GM19468 (cell line): ENCODE data around the gene CCDC106.

Experiments used
- ATAC-seq: cut with Tn5 transposase; IDR thresholded peaks from one replicate; pipeline ENCODE4 v1.9.1; 2021; ENCODE audit warnings: mild to moderate bottlenecking, moderate library complexity, moderate number of reproducible peaks; ENCODE audit not compliant: unreplicated experiment; ENCODE audit errors: extremely low read depth

Gene CCDC106

DNA sequence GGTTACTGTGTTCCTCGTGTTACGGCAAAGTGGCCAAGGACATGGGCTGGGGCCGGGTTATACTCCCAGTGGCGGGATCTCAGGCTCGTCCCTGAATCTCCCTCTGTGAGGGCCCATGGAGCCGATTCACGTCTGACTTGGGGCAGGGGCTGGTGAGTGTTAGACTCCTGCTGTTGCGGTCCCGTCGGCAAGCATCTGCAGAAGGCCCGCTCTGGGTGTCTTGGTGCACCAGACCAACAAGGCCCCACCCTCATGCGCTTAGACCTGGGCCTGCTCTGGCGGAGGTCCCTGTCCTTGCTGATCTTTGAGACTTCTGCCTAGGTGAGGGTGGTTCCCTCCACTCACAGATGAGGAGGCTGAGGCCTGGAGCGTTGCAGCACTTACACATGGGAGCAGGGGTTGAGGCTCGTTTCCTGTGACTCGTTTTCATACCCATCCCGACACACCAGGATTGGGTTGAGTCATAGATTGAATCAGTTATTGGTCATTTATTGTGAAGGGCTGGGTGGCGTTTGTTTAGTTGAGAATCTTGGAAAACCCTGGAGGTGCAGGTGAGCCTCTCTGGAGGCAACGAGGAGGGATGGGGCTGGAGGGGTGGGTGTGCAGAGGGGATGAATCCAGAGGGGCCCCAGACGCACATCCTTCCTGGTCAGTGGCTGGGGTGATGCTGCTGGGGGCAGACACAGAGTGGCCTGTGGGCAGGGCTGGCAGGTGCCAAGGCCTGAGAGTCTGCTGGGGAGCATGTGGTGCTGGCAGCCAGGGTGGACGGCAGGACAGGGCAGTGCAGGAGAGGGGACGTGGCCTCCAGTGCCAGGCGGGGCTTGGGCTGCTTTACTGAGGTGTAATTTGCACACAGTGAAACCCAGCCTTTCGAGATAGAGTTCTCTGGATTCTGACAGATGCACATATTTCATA, 31.6 kb downstream of the CCDC106 start:
- no peak for ATAC-seq

DNA sequence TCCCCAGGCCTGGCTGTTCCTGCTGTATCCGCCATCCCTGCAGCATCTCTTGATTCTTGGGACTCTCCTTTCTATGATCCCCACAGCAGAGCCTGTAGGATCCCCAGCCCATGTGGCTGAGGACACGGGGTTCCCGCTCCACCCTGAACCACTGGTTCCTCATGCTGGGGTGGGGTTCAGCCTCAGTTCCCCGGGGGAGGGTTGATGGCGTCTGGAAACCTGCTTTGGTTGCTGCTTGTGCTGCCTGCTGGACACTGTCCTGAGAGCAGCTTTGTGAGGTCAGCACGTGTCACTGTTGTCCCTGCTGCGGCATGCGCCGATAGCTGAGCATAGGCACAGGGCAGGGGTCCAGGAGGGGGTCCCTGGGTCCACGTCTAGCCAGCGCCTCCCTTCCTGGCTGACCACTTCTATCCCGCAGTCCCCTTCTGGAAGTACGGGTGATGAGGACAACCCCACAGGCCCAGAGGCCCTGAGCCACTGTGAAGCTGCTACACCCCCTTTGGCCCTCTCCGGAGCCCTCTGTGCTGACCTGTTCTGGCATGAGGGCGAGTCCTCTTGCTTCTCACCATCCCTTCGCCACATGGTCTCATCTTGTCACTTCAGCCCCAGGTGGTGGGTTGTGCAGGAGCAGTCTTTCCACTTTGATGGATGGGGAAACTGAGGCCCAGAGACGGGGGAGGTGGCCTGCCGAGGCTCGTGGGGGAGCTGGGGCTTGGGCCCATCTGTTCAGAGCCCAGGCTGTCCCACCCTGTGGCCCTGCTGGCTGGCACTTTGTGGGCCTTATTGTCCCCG, 32.5 kb downstream of the CCDC106 start:
- no peak for ATAC-seq

DNA sequence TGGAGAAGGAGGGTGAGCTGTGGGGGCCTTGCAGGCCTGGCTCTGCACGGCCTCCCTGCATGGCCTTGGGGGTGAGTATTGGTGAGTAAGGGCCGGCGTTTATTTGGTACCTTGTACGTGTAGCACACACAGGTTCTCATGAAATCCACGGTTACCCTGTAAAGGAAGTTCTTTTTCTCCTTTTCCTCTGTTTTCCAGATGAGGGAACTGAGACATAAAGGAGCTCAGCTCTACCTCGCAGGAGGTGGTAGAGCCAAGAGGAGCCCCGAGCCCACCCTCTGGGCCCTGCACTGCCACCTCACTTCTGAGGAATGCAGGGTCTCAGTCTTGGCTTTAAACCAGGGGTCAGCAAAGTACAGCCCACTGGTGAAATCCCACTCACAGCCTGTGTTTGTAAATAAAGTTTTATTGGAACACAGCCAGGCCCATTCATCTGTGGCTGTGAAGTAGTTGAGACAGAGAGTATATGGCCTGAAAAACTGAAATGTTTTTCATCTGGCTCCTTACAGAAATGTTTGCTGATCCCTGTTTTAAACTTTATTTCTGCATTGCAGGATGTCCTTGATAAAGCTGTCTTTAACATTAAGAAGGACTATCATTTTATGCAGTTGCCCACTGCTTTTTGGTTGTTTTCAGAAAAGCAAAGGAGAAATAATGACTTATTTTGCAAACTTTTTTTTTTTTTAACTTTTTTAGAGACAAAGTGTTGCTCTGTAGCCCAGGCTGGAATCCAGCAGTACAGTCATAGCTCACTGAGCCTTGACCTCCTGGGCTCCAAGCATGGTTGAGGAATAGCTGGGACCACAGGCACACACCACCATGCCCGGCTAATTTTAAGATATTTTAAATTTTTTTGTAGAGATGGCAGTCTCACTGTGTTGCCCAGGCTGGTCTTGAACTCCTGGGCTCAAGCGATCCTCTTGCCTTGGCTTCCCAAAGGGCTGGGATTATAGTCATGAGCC, 33.4 kb downstream of the CCDC106 start:
- no peak for ATAC-seq

DNA sequence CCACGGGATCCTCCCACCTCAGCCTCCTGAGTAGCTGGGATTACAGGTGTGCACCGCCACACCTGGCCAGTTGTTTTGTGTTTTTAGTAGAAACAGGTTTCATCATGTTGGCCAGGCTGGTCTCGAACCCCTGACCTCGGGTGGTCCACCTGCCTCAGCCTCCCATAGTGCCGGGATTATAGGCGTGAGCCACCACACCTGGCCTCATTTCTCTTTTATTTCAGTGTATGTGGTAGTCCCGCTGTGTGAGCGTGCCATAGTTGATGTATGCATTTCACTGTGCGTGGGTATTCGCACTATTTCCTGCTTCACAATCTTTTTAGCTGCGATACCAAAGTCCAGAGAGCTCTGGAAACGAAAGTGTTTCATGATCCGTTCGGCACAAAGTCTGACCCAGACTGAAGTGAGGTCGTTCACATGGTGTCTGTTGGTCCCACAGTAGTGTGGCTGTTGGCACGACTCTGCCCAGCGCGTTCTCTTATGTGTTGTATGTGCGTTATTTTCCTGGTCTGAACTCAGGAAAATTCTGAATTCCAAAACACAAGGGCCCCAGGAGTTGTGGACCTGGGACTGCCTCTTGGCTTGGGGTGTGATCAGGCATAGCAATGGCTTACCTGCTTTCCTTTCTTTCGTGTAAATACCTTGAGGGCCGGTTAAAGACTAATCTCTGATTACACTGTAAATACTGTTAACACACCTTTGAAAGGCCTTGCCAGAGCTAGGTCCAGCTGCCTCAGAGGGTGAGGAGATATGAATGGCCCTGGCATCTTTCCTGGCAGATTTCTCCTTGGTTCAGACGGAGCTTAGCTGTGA, 35.6 kb downstream of the CCDC106 start:
- ATAC-seq = no peak

DNA sequence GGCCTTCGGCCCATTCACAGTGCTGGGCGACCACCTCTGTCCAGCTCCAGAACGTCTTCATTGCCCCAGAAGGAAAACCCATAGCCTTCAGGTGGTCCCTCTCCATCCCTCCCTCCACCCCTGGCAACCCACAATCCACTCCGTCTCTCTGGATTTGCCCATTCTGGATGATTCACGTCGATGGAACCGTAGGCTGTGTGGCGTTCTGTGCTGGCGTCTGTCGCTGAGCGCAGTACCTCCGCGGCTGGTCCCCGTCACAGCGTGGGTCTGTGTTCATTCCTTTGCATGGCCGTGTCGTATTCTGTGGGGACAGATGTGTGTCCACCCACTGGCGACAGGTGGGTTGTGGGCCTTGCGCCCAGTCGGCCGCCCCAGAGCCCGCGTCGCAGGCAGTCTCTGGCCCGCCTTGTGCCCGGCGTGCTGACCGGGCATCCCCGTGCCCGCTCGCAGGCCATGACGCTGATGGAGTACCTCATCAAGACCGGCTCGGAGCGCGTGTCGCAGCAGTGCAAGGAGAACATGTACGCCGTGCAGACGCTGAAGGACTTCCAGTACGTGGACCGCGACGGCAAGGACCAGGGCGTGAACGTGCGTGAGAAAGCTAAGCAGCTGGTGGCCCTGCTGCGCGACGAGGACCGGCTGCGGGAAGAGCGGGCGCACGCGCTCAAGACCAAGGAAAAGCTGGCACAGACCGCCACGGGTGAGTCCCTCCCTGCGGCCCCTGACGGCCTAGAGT, 37.1 kb downstream of the CCDC106 start:
- no peak for ATAC-seq

DNA sequence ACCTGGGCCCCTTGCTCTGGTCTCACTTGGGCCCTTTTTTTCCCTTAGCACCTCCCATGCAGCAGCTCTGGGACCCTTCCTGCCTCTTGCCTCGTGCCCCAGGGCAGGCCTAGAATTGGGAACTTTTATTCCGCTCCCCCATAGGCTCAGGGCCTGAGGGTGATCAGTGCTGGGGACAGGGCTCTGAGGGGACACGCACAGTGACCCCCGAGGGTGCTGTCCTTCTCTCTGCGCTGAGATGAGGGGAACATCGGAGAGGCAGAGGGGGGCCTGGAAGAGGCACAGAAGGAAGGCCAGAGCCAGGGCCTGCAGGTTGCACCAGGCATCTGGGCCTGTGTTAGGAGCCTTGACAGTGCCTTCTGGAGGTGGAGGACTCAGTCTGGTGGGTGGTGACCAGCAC, 37.8 kb downstream of the CCDC106 start:
- ATAC-seq = no peak

DNA sequence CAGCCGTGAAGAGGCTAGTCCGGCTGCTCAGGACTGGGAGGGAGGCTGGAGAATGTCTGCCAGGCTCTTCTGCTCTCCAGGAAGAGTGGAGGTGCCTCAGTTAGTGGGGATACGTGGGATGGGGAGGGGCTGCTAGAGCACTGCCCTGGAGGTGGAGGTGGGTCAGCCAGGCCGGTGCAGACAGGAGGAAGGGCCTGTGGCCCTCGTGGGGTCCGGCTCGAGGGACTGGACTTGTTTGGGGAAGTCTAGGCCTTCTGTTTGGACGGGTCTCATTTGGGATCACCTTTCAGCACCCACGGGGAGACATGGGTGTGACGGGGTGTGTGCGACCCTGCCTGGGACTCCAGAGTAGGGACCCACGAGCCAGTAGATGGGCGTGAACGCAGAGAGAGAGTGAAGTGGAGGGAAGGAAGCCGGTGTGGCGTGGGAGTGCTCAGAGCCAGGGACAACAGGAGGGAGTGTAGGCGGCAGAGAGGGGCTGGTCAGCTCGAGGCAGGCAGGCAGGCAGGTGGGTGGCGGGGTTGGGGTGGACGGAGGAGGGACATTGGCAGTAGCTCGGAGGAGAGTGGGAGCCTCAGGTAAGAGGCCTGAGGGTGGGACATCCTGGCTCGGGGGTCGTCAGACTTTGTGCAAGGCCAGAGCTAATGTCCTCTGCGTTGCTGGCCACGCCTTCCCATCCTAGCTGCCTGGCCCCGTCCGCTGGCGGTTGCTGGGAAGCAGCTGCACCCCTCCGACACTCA, 38.5 kb downstream of the CCDC106 start:
- ATAC-seq = no peak

DNA sequence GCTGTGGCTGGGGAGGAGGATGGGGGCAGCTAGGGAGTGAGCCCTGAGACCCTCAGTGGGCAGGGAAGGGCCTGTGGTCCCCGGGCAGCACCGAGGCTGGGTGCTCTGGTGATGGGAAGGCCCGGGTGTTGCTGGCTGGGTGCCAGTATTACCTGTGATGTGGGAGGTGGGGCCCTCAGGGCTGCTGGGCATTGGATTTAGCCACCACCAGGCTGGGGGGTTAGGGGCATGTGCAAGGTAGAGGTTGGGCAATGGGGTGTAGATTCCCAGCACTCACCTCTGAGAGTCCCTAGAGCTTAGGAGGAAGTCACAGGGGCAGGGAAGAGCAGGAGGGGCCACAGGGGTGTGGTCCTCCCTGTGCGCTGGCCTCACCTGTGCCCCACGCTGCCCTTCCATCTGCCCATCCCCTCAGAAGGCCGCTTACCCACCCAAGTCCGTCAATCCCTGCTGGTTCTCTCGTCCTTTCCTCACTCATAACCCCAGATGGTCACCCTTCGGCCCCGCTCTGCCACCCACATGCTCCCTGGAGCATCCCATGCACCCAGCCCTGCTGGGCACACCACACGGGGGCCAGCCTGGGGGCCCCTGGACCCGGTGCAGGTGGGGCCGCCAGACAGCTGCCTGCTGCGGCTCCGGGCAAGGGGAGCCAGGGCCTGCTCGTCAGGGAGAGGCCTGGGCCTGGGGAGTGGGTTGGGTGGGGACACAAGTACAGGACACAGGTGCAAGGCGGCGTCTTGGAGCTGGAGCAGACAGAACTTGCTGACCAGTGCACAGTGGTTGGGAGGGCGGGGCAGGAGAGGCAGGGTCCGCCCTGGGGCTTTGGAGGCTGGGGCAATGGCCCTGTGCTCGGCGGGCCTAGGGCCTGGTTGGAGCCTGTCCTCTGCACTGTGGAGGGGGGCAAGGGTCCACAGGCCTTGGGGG, 39.5 kb downstream of the CCDC106 start:
- no peak for ATAC-seq

DNA sequence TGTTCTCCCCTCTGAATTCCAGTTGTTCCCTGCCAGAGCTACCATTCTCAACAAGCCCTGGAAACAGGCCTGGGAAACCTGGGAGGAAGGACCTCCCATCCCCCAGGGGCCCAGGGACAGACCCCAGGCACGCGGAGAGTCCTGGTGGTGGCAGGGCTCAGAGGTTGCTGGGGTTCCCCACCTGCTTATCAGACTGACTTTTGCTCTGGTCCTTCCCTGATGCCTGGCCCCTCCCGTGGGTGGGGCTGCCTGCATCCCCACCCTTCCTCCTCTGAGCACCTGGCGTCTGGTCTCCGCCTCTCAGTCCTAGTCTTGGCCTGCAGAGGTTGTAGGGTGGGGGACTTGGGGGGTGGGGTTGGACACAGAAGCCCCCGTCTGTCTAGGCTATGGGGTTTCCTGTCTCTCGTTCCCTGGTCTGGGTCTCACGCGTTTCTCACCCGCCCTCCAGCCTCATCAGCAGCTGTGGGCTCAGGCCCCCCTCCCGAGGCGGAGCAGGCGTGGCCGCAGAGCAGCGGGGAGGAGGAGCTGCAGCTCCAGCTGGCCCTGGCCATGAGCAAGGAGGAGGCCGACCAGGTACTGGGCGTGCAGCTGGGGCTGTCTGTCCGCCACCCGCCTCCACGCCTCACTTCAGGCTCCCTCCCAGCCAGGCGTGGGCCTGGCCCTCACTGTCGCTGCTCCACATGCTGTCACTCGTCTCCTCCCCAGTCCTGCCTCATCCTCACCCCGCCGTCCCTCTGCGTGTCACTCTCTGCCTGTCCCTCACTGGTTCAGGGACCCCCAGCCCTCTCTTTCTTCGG, 40.6 kb downstream of the CCDC106 start:
- no peak for ATAC-seq

DNA sequence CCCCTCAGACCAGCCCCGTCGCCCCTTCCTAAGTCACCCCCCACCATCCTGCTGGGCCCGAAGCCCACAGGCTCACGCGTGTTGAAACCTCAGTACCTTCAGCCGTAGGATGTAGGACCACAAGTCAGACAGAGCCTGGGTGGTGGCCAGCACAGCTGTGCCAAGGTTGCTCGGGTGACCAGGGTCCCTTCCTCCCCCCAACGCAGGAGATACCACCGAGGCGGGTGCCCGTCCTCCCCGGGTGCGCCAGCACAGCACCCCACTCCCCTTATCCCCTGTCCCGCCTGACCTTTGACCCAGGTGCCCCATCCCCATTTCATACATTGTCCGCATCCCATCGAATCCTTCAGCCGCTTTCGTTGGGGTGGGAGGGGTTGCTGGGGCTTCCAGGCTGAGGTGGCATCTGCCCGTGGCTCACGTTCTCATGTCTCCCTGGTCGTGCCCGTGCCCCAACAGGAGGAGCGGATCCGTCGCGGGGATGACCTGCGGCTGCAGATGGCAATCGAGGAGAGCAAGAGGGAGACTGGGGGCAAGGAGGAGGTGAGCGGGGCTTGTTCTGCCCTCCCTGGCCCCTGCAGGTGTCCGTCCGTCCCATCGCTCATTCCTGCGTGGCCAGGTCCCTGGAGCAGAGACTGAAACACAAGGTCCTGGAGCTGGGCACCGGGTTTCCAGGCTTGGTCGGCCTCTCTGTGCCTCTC, 41.5 kb downstream of the CCDC106 start:
- no peak for ATAC-seq

DNA sequence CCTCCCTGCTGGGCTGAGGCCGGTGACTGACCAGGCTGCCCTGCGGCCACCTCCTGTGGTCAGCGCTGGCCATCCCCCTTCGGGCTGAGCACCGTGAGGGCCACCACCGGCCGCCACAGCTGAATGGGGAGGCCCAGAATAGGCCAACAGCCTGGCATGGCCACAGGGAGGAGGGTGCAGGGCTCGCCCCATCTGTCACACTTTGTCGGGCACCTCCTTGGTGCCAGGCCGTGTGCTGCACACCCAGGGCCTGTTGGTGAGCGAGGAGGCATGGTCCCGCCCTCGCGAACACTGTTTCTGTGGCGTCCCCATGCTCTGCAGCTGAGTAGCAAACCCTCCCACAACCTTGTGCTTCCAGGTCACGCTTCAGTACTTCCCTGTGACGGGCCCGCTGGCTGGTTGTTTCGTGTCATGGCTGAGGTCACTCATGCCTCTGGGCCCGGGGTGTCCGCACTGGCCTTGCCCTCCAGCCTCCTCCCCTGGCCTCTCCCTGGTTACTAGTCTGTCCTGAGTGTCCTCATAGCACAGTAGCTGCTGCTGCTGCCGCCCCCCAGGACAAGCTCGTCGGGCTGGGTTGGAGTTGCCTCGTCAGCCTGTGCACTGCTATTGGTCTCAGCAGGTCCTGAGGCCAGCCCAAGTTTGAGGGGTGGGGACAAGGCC, 42.2 kb downstream of the CCDC106 start:
- no peak for ATAC-seq

DNA sequence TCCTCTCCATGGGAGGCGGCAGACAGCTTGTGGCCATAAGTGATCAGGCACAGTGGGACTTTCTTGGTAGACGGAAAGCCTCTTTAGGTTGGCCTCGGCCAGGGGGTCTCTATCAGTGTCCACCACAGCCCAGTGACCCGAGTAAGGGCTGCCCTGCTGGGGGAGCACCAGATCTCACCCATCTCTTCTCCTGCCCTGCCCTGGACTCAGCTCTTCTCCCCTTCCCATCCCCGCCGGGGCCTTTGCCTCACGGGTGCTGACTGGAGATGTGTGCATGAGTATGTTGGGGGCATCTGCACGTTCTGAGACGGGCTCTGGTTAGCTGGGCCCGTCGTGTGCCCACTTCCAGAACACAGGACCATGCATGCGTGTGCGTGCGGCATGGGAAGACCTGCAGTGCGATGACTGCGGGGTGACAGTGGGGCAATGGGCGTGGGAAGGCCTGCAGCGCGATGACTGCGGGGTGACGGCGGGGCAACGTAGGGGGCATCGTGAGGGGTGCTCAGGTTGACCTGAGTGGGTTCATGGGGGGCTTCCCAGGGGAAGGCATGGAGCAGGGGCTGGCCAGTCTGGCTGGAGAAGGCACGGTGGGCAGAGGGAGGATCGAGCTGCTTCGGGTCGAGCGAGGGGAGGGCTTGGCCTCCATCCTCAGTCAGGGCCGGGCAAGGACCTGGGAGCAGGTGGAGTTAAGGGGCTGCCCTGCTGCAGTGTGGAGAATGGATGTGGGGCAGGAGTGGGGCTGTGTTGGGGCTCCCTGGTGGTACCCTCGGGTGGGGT, 42.9 kb downstream of the CCDC106 start:
- ATAC-seq = no peak

DNA sequence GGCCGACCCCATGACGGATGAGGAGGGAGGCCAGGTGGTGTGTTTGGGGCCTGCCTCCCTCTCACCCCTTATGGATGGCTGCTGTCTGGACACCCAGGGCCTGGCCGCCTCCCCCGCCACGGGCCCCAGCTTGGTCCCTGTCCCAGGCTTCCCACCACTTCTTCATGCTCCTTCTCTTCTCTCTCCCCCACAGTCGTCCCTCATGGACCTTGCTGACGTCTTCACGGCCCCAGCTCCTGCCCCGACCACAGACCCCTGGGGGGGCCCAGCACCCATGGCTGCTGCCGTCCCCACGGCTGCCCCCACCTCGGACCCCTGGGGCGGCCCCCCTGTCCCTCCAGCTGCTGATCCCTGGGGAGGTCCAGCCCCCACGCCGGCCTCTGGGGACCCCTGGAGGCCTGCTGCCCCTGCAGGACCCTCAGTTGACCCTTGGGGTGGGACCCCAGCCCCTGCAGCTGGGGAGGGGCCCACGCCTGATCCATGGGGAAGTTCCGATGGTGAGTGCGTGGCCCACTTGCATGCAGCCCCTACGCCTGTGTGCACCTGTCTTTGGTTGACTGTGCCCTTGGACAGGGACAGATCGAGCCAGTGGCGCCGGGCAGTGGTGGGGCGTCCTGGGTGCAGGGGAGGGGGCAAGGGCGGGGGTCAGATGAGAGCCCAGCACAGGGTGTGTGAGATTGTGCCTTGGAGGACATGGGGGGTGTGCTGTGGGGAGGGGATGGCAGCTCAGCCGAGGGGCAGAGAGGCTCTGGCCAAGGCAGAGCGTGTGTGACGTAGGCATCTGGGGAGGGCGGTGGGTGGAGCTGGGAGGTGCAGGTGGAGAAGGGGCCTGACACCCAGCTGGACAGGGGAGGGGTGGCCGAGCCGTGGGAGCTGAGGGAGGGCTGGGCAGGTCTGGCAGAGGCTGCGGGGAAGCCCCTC, 43.8 kb downstream of the CCDC106 start:
- ATAC-seq = no peak
